ENCODE measurements around the gene GNG4. TPM values are rescaled to one million over a fixed set of nuclear protein-coding genes. Genes with fewer than 3 reads are reported as not detected.

GNG4 gene
- total RNA-seq, 1 experiment from 2014 or later = 3.5 TPM

- TF ChIP-seq CTCF (IDR thresholded peaks at IDR 0.05; ENCODE audit: insufficient read depth in 1 of 2, low read depth in 1 of 2, low read length in 1 of 2, severe bottlenecking in 1 of 2, unreplicated experiment in 1 of 2) = peak; percentile 80 to 89
- intact Hi-C loops (cut with micrococcal nuclease; ENCODE audit: unreplicated experiment) = loop anchor here (1.0 to 5.0 kb wide), 5 partner anchors 89 to 457 kb away; no protein-coding TSS in a partner anchor
- POLR2A ChIA-PET = interaction anchor here (0.8 kb wide), 1 partner anchor 9 kb away, joined by 6 read pairs; the partner anchor contains the start of gene B3GALNT2
- H3K4me3 Mint-ChIP-seq (ENCODE audit: unreplicated experiment) = no peak overlapping the region
- no peaks in the 10 kb centered on the region for H3K36me3 Mint-ChIP-seq (ENCODE audit: insufficient read depth, unreplicated experiment)
- peaks cover 2% of the 10 kb centered on the region for H3K27me3 Mint-ChIP-seq (ENCODE audit: insufficient read depth, unreplicated experiment)
- Histone ChIP-seq H3K36me3 (ENCODE audit: control insufficient read depth, insufficient read depth, low read length) (no peaks in the 10 kb centered on the region), H3K4me3 (ENCODE audit: low read depth, low read length) (no peak overlapping the region), H3K27me3 (replicated peaks; ENCODE audit: control insufficient read depth, insufficient read depth, low read length) (no peaks in the 10 kb centered on the region), H3K9me3 (no peaks in the 10 kb centered on the region), H3K4me1 (no peaks in the 10 kb centered on the region)
- no peak overlapping the region for H3K27ac Mint-ChIP-seq (ENCODE audit: unreplicated experiment)
- H3K9me3 Mint-ChIP-seq (ENCODE audit: unreplicated experiment) = no peaks in the 10 kb centered on the region
- no TSS peak for BruUV-seq (replicated peaks)
- no peaks in the 10 kb centered on the region for H3K4me1 Mint-ChIP-seq (ENCODE audit: low read depth, unreplicated experiment)
- peak in 1 of 2 experiments; percentile 72 for DNase-seq
- CTCF ChIA-PET = interaction anchor here (0.8 to 1.2 kb wide), 4 partner anchors 9 to 458 kb away, joined by 3 to 13 read pairs (median 6); partner anchors contain the start of gene B3GALNT2
Observed at GRCh38 chr1:235513495-235514366, 135.9 kb downstream of the GNG4 start.

GRCh38 chr1:235511470-235512240, 137.9 kb downstream of the GNG4 start:
- CTCF ChIA-PET = interaction anchor here (0.5 to 1.3 kb wide), 5 partner anchors 14 to 460 kb away, joined by 3 to 4 read pairs (median 3); no protein-coding TSS in a partner anchor
- peak in 1 of 2 experiments; percentile 19 for DNase-seq

More at GRCh38 chr1:235511470-235512240, 137.9 kb downstream of the GNG4 start:
- Mint-ChIP-seq H3K27me3 (ENCODE audit: insufficient read depth, unreplicated experiment) (peaks cover 2% of the 10 kb centered on the region), H3K4me3 (ENCODE audit: unreplicated experiment) (no peak overlapping the region), H3K27ac (ENCODE audit: unreplicated experiment) (no peak overlapping the region), H3K4me1 (ENCODE audit: low read depth, unreplicated experiment) (no peaks in the 10 kb centered on the region), H3K9me3 (ENCODE audit: unreplicated experiment) (no peaks in the 10 kb centered on the region), H3K36me3 (ENCODE audit: insufficient read depth, unreplicated experiment) (no peaks in the 10 kb centered on the region)
- intact Hi-C loops (cut with micrococcal nuclease; ENCODE audit: unreplicated experiment) = loop anchor here (2.0 to 5.0 kb wide), 2 partner anchors 91 to 459 kb away; no protein-coding TSS in a partner anchor
- H3K4me3 ChIP-seq (ENCODE audit: low read depth, low read length) = no peak overlapping the region
- POLR2A ChIA-PET = no interaction called here
- no TSS peak for BruUV-seq (replicated peaks)
- H3K36me3 ChIP-seq (ENCODE audit: control insufficient read depth, insufficient read depth, low read length) = no peaks in the 10 kb centered on the region
- H3K27me3 ChIP-seq (replicated peaks; ENCODE audit: control insufficient read depth, insufficient read depth, low read length) = no peaks in the 10 kb centered on the region
- H3K4me1 ChIP-seq = no peaks in the 10 kb centered on the region
- H3K9me3 ChIP-seq = no peaks in the 10 kb centered on the region
- no peak for TF ChIP-seq CTCF (IDR thresholded peaks at IDR 0.05; ENCODE audit: insufficient read depth in 1 of 2, low read depth in 1 of 2, low read length in 1 of 2, severe bottlenecking in 1 of 2, unreplicated experiment in 1 of 2)
